H9 (cell line): ENCODE results near the gene DIO1. TPM values are rescaled to one million over a fixed set of nuclear protein-coding genes. Genes with fewer than 3 reads are reported as not detected.

ENCODE experiments used
- DNase-seq: peaks from one replicate; pipeline ENCODE4 v3.0.0-alpha.2; 2017
- H2AFZ ChIP-seq: one replicate; pipeline ENCODE4 v1.6.1; 2013; ENCODE audit warnings: mild to moderate bottlenecking, low read length, control low read depth, moderate library complexity
- H2AK5ac ChIP-seq: 2 replicates; pipeline ENCODE4 v1.6.1; 2013; ENCODE audit warnings: low read length, control low read depth, mixed read lengths; ENCODE audit not compliant: insufficient read length
- H2BK120ac ChIP-seq: one replicate; pipeline ENCODE4 v1.6.1; 2013; ENCODE audit warnings: low read depth, mild to moderate bottlenecking, low read length, control low read depth, inconsistent platforms; ENCODE audit not compliant: poor library complexity, severe bottlenecking
- H2BK12ac ChIP-seq: 2 replicates; pipeline ENCODE4 v1.6.1; 2013; ENCODE audit warnings: low read length, control low read depth, mixed read lengths, low read depth; ENCODE audit not compliant: insufficient read length
- H2BK15ac ChIP-seq: 2 replicates; pipeline ENCODE4 v1.6.1; 2013; ENCODE audit warnings: low read depth, low read length, control low read depth
- H2BK20ac ChIP-seq: one replicate; pipeline ENCODE4 v1.6.1; 2013; ENCODE audit warnings: low read depth, mild to moderate bottlenecking, low read length, control low read depth, inconsistent platforms; ENCODE audit not compliant: poor library complexity, severe bottlenecking
- H2BK5ac ChIP-seq: 2 replicates; pipeline ENCODE4 v1.6.1; 2013; ENCODE audit warnings: low read length, control low read depth, mixed read lengths; ENCODE audit not compliant: insufficient read length
- H3K14ac ChIP-seq: 2 replicates; pipeline ENCODE4 v1.6.1; 2013; ENCODE audit warnings: low read length, control low read depth; ENCODE audit not compliant: insufficient read depth
- H3K18ac ChIP-seq: 2 replicates; pipeline ENCODE4 v1.6.1; 2013; ENCODE audit warnings: low read depth, mild to moderate bottlenecking, mixed read lengths, low read length, control low read depth; ENCODE audit not compliant: insufficient read length
- H3K23ac ChIP-seq: 2 replicates; pipeline ENCODE4 v1.6.1; 2013; ENCODE audit warnings: low read length, control low read depth, mixed read lengths, low read depth; ENCODE audit not compliant: insufficient read length
- H3K23me2 ChIP-seq: 2 replicates; pipeline ENCODE4 v1.6.1; 2013; ENCODE audit warnings: low read depth, mild to moderate bottlenecking, mixed read lengths, low read length, control low read depth; ENCODE audit not compliant: insufficient read length, poor library complexity, severe bottlenecking
- H3K27ac ChIP-seq: 2 replicates; pipeline ENCODE4 v1.5.1; 2013; ENCODE audit warnings: low read length, control low read depth, mixed read lengths, low read depth; ENCODE audit not compliant: insufficient read length
- H3K27me3 ChIP-seq: 2 replicates; pipeline ENCODE4 v1.6.1; 2013; ENCODE audit warnings: low read length, control low read depth, inconsistent platforms; ENCODE audit not compliant: insufficient read depth
- H3K4ac ChIP-seq: 2 replicates; pipeline ENCODE4 v1.6.1; 2013; ENCODE audit warnings: low read depth, mild to moderate bottlenecking, control low read depth, inconsistent platforms, low read length, moderate library complexity
- H3K4me1 ChIP-seq: 2 replicates; pipeline ENCODE4 v1.6.1; 2013; ENCODE audit warnings: low read length, control low read depth, inconsistent platforms; ENCODE audit not compliant: insufficient read depth
- H3K4me2 ChIP-seq: 2 replicates; pipeline ENCODE4 v1.6.1; 2013; ENCODE audit warnings: low read length, control low read depth, mixed read lengths; ENCODE audit not compliant: insufficient read length, insufficient read depth
- H3K56ac ChIP-seq: 2 replicates; pipeline ENCODE4 v1.6.1; 2013; ENCODE audit warnings: low read depth, mild to moderate bottlenecking, mixed read lengths, low read length, control low read depth; ENCODE audit not compliant: insufficient read length
- H3K79me1 ChIP-seq: 2 replicates; pipeline ENCODE4 v1.6.1; 2013; ENCODE audit warnings: low read depth, mild to moderate bottlenecking, moderate library complexity, low read length, control low read depth, inconsistent platforms; ENCODE audit not compliant: insufficient read depth, poor library complexity, severe bottlenecking
- H3K79me2 ChIP-seq: 2 replicates; pipeline ENCODE4 v1.6.1; 2013; ENCODE audit warnings: low read length, control low read depth, inconsistent platforms; ENCODE audit not compliant: insufficient read depth
- H3K9ac ChIP-seq: 2 replicates; pipeline ENCODE4 v1.6.1; 2013; ENCODE audit warnings: low read length, control low read depth, mixed read lengths; ENCODE audit not compliant: insufficient read length; ENCODE audit errors: extremely low read depth
- H3K9me3 ChIP-seq: one replicate; pipeline ENCODE4 v1.6.1; 2013; ENCODE audit warnings: low read depth, low read length, inconsistent platforms; ENCODE audit not compliant: control insufficient read depth
- H3T11ph ChIP-seq: one replicate; pipeline ENCODE4 v1.6.1; 2013; ENCODE audit warnings: mild to moderate bottlenecking, low read length, control low read depth, inconsistent platforms
- H4K20me1 ChIP-seq: one replicate; pipeline ENCODE4 v1.6.1; 2013; ENCODE audit not compliant: control insufficient read depth, insufficient read length, insufficient read depth
- H4K5ac ChIP-seq: 2 replicates; pipeline ENCODE4 v1.6.1; 2013; ENCODE audit warnings: low read depth, mild to moderate bottlenecking, mixed read lengths, low read length, control low read depth; ENCODE audit not compliant: insufficient read length
- H4K8ac ChIP-seq: replicated peaks from 2 replicates; pipeline ENCODE4 v1.6.1; 2013; ENCODE audit warnings: low read length, control low read depth, mixed read lengths, low read depth; ENCODE audit not compliant: insufficient read length
- H4K91ac ChIP-seq: 2 replicates; pipeline ENCODE4 v1.6.1; 2013; ENCODE audit warnings: low read depth, mild to moderate bottlenecking, moderate library complexity, mixed read lengths, low read length, control low read depth; ENCODE audit not compliant: insufficient read length
- H3K27ac Mint-ChIP-seq, 3 experiments: 2 replicates in 2 of 3; 3 replicates in 1 of 3; pipeline ENCODE4 v1.8.0; 2020 to 2021; ENCODE audit warnings: mixed read lengths in 3 of 3, mild to moderate bottlenecking in 1 of 3, moderate library complexity in 1 of 3
- H3K27me3 Mint-ChIP-seq: 2 replicates; pipeline ENCODE4 v1.8.0; 2021; ENCODE audit warnings: low read depth, mild to moderate bottlenecking, moderate library complexity, mixed read lengths
- H3K36me3 Mint-ChIP-seq, 3 experiments: 2 replicates in 2 of 3; 3 replicates in 1 of 3; pipeline ENCODE4 v1.8.0; 2020 to 2021; ENCODE audit warnings: low read depth in 3 of 3, mixed read lengths in 3 of 3; ENCODE audit not compliant: insufficient read depth in 1 of 3
- H3K4me1 Mint-ChIP-seq, 2 experiments: 2 replicates each; pipeline ENCODE4 v1.8.0; 2020; ENCODE audit warnings: mixed read lengths in 2 of 2
- H3K4me3 Mint-ChIP-seq, 2 experiments: 2 replicates in 1 of 2; 3 replicates in 1 of 2; pipeline ENCODE4 v1.8.0; 2020 to 2021; ENCODE audit warnings: mild to moderate bottlenecking in 2 of 2, mixed read lengths in 2 of 2, moderate library complexity in 1 of 2
- H3K9me3 Mint-ChIP-seq, 2 experiments: 2 replicates in 1 of 2; 3 replicates in 1 of 2; pipeline ENCODE4 v1.8.0; 2020; ENCODE audit warnings: mild to moderate bottlenecking in 2 of 2, mixed read lengths in 2 of 2, moderate library complexity in 1 of 2
- total RNA-seq: library from RNA; stranded (reverse); gene quantifications from 2 replicates; pipeline ENCODE4 v1.2.1, GENCODE V29; 2021
- TF ChIP-seq, protein P1 (sequence below): fragments of 200-600 bp; sonication (generic); conservative IDR thresholded peaks from 3 replicates; pipeline ENCODE4 v1.8.0; 2021; ENCODE audit warnings: antibody characterized with exemption, mild to moderate bottlenecking

Gene DIO1
- total RNA-seq, 1 experiment from 2014 or later, result not detected

GRCh38 chr1:53860967-53861411 is 33.0 kb upstream of the DIO1 start:
- H2BK5ac ChIP-seq, result no peak overlapping the region
- Mint-ChIP-seq H3K27ac (no peak overlapping the region; a peak in 2 of 7 replicates), H3K4me3 (no peak overlapping the region), H3K9me3 (no peaks in the 10 kb centered on the region), H3K36me3 (peaks cover 2 to 24% (median 16%) of the 10 kb centered on the region in 3 experiments; a peak in 5 of 7 replicates), H3K4me1 (peaks cover 6 to 8% of the 10 kb centered on the region in 2 experiments), H3K27me3 (no peaks in the 10 kb centered on the region)
- H2BK120ac ChIP-seq, result no peak overlapping the region
- no peaks in the 10 kb centered on the region for H3K79me2 ChIP-seq
- no peak overlapping the region for H3T11ph ChIP-seq
- H2BK20ac ChIP-seq, result no peak overlapping the region
- H4K8ac ChIP-seq, result no peak overlapping the region
- no peaks in the 10 kb centered on the region for H3K4me1 ChIP-seq
- DNase-seq, result peak; percentile 64
- no peak overlapping the region for H4K5ac ChIP-seq
- no peak overlapping the region for H3K18ac ChIP-seq
- no peak overlapping the region for H3K4me2 ChIP-seq
- no peak overlapping the region for H3K14ac ChIP-seq
- H3K4ac ChIP-seq, result no peak overlapping the region
- H3K9ac ChIP-seq, result no peak overlapping the region
- H2BK12ac ChIP-seq, result no peak overlapping the region
- H2AFZ ChIP-seq, result no peak overlapping the region
- H3K27ac ChIP-seq, result no peak overlapping the region
- no peak overlapping the region for H2AK5ac ChIP-seq
- no peaks in the 10 kb centered on the region for H3K23me2 ChIP-seq
- no peaks in the 10 kb centered on the region for H3K27me3 ChIP-seq
- no peak overlapping the region for H2BK15ac ChIP-seq
- H4K91ac ChIP-seq, result no peak overlapping the region
- TF ChIP-seq, protein P1, sequence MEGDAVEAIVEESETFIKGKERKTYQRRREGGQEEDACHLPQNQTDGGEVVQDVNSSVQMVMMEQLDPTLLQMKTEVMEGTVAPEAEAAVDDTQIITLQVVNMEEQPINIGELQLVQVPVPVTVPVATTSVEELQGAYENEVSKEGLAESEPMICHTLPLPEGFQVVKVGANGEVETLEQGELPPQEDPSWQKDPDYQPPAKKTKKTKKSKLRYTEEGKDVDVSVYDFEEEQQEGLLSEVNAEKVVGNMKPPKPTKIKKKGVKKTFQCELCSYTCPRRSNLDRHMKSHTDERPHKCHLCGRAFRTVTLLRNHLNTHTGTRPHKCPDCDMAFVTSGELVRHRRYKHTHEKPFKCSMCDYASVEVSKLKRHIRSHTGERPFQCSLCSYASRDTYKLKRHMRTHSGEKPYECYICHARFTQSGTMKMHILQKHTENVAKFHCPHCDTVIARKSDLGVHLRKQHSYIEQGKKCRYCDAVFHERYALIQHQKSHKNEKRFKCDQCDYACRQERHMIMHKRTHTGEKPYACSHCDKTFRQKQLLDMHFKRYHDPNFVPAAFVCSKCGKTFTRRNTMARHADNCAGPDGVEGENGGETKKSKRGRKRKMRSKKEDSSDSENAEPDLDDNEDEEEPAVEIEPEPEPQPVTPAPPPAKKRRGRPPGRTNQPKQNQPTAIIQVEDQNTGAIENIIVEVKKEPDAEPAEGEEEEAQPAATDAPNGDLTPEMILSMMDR, result peak; percentile 96
- no peaks in the 10 kb centered on the region for H3K79me1 ChIP-seq
- H3K9me3 ChIP-seq, result no peaks in the 10 kb centered on the region
- no peaks in the 10 kb centered on the region for H4K20me1 ChIP-seq
- no peak overlapping the region for H3K56ac ChIP-seq
- H3K23ac ChIP-seq, result no peak overlapping the region
